ENCODE measurements around the gene COG5. TPM values are rescaled to one million over a fixed set of nuclear protein-coding genes. Genes with fewer than 3 reads are reported as not detected.

The COG5 gene
- total RNA-seq, 1 experiment from 2014 or later, result 23.6 TPM

- TF ChIP-seq, protein P1, sequence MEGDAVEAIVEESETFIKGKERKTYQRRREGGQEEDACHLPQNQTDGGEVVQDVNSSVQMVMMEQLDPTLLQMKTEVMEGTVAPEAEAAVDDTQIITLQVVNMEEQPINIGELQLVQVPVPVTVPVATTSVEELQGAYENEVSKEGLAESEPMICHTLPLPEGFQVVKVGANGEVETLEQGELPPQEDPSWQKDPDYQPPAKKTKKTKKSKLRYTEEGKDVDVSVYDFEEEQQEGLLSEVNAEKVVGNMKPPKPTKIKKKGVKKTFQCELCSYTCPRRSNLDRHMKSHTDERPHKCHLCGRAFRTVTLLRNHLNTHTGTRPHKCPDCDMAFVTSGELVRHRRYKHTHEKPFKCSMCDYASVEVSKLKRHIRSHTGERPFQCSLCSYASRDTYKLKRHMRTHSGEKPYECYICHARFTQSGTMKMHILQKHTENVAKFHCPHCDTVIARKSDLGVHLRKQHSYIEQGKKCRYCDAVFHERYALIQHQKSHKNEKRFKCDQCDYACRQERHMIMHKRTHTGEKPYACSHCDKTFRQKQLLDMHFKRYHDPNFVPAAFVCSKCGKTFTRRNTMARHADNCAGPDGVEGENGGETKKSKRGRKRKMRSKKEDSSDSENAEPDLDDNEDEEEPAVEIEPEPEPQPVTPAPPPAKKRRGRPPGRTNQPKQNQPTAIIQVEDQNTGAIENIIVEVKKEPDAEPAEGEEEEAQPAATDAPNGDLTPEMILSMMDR (IDR thresholded peaks at IDR 0.05; ENCODE audit: unreplicated experiment), result no peak
- no peak for DNase-seq
- BruUV-seq (replicated peaks), result no TSS peak
- Mint-ChIP-seq H3K36me3 (ENCODE audit: insufficient read depth, unreplicated experiment) (no peaks in the 10 kb centered on the region), H3K9me3 (ENCODE audit: low read depth, unreplicated experiment) (no peaks in the 10 kb centered on the region), H3K4me1 (ENCODE audit: low read depth, unreplicated experiment) (no peaks in the 10 kb centered on the region), H3K27me3 (ENCODE audit: unreplicated experiment) (no peaks in the 10 kb centered on the region), H3K4me3 (ENCODE audit: low read depth, unreplicated experiment) (no peak overlapping the region), H3K27ac (ENCODE audit: unreplicated experiment) (no peak overlapping the region)
- CTCF ChIA-PET, result no interaction called here
- intact Hi-C loops (cut with micrococcal nuclease; ENCODE audit: unreplicated experiment), result no loop called here
These were observed 245.1 kb downstream of the COG5 start for GRCh38 chr7:107318523-107319160.

DNA sequence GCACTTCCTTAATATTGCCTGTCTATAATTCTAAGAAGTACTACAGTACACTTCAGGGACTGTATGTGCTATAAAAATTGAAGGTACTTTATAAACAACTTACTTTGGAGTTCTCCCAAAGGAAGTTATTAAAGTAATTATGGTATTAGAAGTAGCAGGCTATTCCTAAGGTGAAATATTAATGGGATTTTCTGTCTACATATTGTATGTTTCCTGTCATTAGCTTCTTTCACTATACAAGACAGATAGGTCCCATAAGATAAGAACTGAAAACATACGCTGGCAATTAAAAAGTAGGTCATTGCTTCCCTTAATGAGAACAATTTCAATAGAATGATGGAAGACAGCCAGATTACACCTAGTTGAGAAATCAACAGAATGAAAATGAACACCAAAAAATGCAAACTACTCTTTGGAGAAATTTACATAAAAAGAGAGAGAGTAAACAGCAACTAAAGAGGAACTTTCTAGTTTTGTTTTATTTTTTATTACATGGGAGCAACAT lies 248.0 kb downstream of the COG5 start:
- BruUV-seq (replicated peaks), result no TSS peak

DNA sequence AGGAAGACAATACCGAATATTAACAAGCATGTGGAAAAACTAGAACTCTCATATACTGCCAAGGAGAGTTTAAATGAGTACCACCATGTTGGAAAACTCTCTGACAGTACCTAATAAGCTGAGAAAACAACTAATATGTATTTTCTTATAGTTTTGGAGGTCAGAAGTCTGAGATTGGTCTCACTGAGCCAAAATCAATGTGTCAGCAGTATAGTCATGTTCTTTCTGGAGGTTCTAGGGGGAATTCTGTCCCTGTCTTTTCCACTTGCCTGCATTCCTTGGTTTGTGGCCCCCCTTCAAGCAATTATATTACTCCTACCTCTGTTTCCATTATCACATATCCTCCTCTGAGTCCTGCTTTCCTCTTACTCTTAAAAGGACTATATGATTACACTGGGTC lies 250.4 kb downstream of the COG5 start:
- intact Hi-C loops (cut with micrococcal nuclease; ENCODE audit: unreplicated experiment), result no loop called here
- Mint-ChIP-seq H3K9me3 (ENCODE audit: low read depth, unreplicated experiment) (no peaks in the 10 kb centered on the region), H3K4me1 (ENCODE audit: low read depth, unreplicated experiment) (no peaks in the 10 kb centered on the region), H3K4me3 (ENCODE audit: low read depth, unreplicated experiment) (no peak overlapping the region), H3K27ac (ENCODE audit: unreplicated experiment) (no peak overlapping the region), H3K27me3 (ENCODE audit: unreplicated experiment) (no peaks in the 10 kb centered on the region), H3K36me3 (ENCODE audit: insufficient read depth, unreplicated experiment) (no peaks in the 10 kb centered on the region)
- BruUV-seq (replicated peaks), result no TSS peak
- TF ChIP-seq, protein P1 (IDR thresholded peaks at IDR 0.05; ENCODE audit: unreplicated experiment), result no peak
- CTCF ChIA-PET, result no interaction called here
- DNase-seq, result no peak

More for the DNA sequence above, 248.0 kb downstream of the COG5 start:
- Mint-ChIP-seq H3K4me3 (ENCODE audit: low read depth, unreplicated experiment) (no peak overlapping the region), H3K27ac (ENCODE audit: unreplicated experiment) (no peak overlapping the region), H3K36me3 (ENCODE audit: insufficient read depth, unreplicated experiment) (no peaks in the 10 kb centered on the region), H3K4me1 (ENCODE audit: low read depth, unreplicated experiment) (no peaks in the 10 kb centered on the region), H3K27me3 (ENCODE audit: unreplicated experiment) (no peaks in the 10 kb centered on the region), H3K9me3 (ENCODE audit: low read depth, unreplicated experiment) (no peaks in the 10 kb centered on the region)
- intact Hi-C loops (cut with micrococcal nuclease; ENCODE audit: unreplicated experiment), result no loop called here
- CTCF ChIA-PET, result no interaction called here
- DNase-seq, result no peak
- TF ChIP-seq, protein P1 (IDR thresholded peaks at IDR 0.05; ENCODE audit: unreplicated experiment), result no peak

GRCh38 chr7:107312418-107312817 lies 251.3 kb downstream of the COG5 start:
- intact Hi-C loops (cut with micrococcal nuclease; ENCODE audit: unreplicated experiment), result no loop called here
- no peaks in the 10 kb centered on the region for H3K27me3 Mint-ChIP-seq (ENCODE audit: unreplicated experiment)
- H3K4me1 Mint-ChIP-seq (ENCODE audit: low read depth, unreplicated experiment), result no peaks in the 10 kb centered on the region
- DNase-seq, result no peak
- CTCF ChIA-PET, result no interaction called here
- TF ChIP-seq, protein P1 (IDR thresholded peaks at IDR 0.05; ENCODE audit: unreplicated experiment), result no peak
- H3K4me3 Mint-ChIP-seq (ENCODE audit: low read depth, unreplicated experiment), result no peak overlapping the region
- H3K27ac Mint-ChIP-seq (ENCODE audit: unreplicated experiment), result no peak overlapping the region
- BruUV-seq (replicated peaks), result no TSS peak
- no peaks in the 10 kb centered on the region for H3K9me3 Mint-ChIP-seq (ENCODE audit: low read depth, unreplicated experiment)
- H3K36me3 Mint-ChIP-seq (ENCODE audit: insufficient read depth, unreplicated experiment), result no peaks in the 10 kb centered on the region

Measured in Calu3 (cell line).